ENCODE measurements around the gene SLC13A5.

- TF ChIP-seq CTCF (IDR thresholded peaks at IDR 0.05) (no peak), POLR2A (IDR thresholded peaks at IDR 0.05) (no peak)
Observed at GRCh38 chr17:6642592-6642991, 70.6 kb downstream of the SLC13A5 start.
